Keratinocyte (primary cell): ENCODE measurements around the gene GOLGA7B.

Source experiments
- EZH2 ChIP-seq: IDR thresholded peaks from one replicate; pipeline ENCODE4 v1.6.1; 2012; ENCODE audit warnings: inconsistent platforms, mild to moderate bottlenecking, low read length, moderate library complexity
- TF ChIP-seq, protein P1 (sequence below), 3 experiments: IDR thresholded peaks in 1 of 3; conservative IDR thresholded peaks in 1 of 3; optimal IDR thresholded peaks in 1 of 3; 2 replicates in 2 of 3; 3 replicates in 1 of 3; pipeline versions ENCODE3 to v1.5.1; 2011; ENCODE audit warnings: low read length in 3 of 3, mild to moderate bottlenecking in 3 of 3, moderate library complexity in 2 of 3, control low read depth in 1 of 3, inconsistent platforms in 1 of 3; ENCODE audit not compliant: insufficient read depth in 2 of 3; ENCODE audit errors: extremely low read depth in 1 of 3

GRCh38 chr10:97805949-97806348, 43.7 kb upstream of the GOLGA7B start:
- TF ChIP-seq, protein P1, sequence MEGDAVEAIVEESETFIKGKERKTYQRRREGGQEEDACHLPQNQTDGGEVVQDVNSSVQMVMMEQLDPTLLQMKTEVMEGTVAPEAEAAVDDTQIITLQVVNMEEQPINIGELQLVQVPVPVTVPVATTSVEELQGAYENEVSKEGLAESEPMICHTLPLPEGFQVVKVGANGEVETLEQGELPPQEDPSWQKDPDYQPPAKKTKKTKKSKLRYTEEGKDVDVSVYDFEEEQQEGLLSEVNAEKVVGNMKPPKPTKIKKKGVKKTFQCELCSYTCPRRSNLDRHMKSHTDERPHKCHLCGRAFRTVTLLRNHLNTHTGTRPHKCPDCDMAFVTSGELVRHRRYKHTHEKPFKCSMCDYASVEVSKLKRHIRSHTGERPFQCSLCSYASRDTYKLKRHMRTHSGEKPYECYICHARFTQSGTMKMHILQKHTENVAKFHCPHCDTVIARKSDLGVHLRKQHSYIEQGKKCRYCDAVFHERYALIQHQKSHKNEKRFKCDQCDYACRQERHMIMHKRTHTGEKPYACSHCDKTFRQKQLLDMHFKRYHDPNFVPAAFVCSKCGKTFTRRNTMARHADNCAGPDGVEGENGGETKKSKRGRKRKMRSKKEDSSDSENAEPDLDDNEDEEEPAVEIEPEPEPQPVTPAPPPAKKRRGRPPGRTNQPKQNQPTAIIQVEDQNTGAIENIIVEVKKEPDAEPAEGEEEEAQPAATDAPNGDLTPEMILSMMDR (optimal IDR thresholded peaks at IDR 0.05 in 1 of 3, IDR thresholded peaks at IDR 0.05 in 1 of 3, conservative IDR thresholded peaks at IDR 0.05 in 1 of 3; ENCODE audit: extremely low read depth in 1 of 3, insufficient read depth in 2 of 3, low read length in 3 of 3) = no peak
- TF ChIP-seq EZH2 = no peak
